NCI-H82 treated with DMSO at 0.1 percent for 48 hours (cell line): ENCODE measurements around the gene OR2L8.

ENCODE experiments used
- DNase-seq: peaks from one replicate; lab custom pipeline; 2025; ENCODE audit not compliant: unreplicated experiment; lab: John Stamatoyannopoulos, UW

OR2L8 gene

GRCh38 chr1:247966532-247967204, 18.0 kb downstream of the OR2L8 start:
- DNase-seq: no peak

DNA sequence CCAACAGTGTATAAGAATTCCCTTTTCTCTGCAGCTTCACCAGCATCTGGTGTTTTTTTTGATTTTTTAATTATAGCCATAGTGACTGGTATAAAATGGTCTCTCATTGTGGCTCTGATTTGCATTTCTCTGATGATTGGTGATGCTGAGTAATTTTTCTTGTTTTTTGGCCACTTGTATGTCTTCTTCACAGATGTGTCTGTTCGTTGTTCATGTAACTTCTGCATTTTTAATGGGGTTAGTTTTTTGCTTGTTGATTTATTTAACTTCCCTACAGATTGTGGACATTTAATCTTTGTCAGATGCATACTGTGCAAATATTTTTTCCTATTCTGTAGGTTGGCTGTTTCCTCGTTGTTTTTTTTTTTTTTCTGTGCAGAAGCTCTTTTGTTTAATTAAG, 44.3 kb downstream of the OR2L8 start:
- no peak for DNase-seq

DNA sequence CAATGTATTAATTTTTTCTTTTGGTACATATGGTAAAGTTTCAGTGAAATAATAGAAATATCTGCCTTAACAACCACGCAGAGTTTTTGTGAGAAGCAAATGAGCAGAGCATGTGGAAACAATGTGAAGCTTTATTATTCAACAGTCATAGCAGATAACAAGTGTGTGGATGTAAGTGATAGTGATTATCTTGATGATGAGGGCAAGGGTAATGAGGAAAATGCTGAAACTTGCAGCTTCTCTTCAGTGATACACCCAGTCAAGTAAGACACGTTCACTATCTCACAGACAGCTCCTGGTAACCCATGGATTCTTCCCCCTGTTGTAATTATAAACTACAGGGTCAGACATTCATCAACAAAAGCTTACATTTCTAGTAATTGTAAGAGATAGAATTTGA, 50.2 kb downstream of the OR2L8 start:
- no peak for DNase-seq
